NCI-H2227 (cell line): Measurements from ENCODE around the gene CLEC12A.
"Not testable (repeated sequence)": the region's sequence is repeated elsewhere in the genome, so short reads cannot be mapped to it uniquely, and the experiment has no call there.

Experiments
- DNase-seq: peaks from one replicate; lab custom pipeline; 2025; ENCODE audit not compliant: unreplicated experiment; lab: John Stamatoyannopoulos, UW

CLEC12A gene

DNA sequence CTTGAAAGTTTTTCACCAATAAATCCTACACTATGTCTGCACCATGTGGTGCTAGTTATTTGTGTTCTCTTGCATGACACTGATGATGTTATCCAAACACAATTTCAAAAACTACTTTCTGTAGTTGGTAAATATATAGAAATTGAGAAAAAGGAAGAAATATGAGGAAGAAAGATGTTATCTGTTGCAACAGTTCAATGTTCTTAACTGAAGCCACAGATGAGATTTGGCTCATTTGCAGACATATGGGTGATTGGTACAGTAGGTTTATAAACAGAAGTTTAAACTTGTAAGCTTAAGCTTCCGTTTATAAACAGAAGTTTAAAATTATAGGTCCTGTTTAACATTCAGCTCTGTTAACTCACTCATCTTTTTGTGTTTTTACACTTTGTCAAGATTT lies at the start of gene CLEC12A:
TSS of gene CLEC12A (plus strand) at position 229 of the 400 bp plus-strand sequence. CDS start 188 bp downstream, outside the sequence.
- no peak for DNase-seq

- DNase-seq: no peak
These were observed 48.8 kb upstream of the CLEC12A start for GRCh38 chr12:9922429-9922828.

GRCh38 chr12:9925705-9926393 lies 45.4 kb upstream of the CLEC12A start:
- no peak for DNase-seq

GRCh38 chr12:9926876-9927275 lies 44.3 kb upstream of the CLEC12A start:
- no peak for DNase-seq

DNA sequence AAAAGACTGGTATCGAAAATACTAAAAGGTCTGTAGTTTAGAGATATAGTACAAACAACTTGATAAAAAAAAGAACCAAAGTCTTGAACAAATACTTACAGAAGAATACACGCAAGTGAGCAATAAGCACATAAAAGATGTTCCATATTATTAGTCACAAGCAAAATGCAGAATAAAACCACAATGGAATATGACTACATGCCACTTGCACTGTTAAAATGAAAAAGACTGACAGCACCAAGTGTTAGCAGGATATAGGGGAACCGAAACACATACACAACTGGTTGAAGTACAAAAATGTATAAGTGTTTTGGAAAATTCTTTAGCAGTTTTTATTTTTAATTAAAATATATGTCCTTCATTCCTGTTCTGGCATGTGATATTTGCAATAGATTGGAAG lies 42.6 kb upstream of the CLEC12A start:
- DNase-seq: no peak

DNA sequence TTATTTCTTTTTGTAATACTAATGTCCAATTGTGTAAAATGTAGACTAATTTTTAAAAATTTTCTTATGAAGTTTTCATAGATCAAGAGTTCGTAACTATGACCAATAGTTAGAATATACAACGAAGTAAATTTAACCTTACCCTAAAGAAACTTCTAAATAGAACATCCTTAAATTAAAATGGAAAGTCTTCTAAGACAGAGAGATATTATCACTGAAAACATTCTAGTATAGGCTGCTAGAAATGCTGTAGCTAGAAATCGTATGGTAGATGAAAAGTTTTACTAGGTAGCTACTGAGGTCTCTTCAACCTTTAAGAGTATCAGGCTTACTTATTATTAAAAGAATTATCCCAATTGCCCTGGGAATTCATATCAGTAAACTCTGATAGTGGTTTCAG lies 40.0 kb upstream of the CLEC12A start:
- no peak for DNase-seq

DNA sequence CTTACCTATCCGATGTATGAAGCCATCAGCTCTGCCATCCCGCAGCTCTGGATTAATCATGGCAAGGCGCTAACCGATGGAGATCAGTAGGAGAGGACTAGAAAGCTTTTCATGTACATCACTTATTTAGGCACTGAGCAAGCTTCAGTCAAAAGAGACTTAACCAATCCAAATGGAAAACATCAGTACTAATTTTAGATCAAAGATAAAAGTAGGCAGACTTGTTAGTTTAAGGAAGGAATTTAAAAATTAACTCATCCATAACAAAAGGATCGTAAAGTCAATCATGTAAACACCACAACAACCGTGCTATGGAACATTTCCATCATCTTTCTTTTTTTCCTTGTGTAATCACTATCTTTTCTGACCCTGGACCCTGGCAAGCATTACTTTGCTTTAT lies 38.9 kb upstream of the CLEC12A start, which contains the start of gene CLEC2A:
TSS of gene CLEC2A (minus strand) at position 101 of the 400 bp plus-strand sequence. CDS start at position 60, 41 bp downstream.
- no peak for DNase-seq

- DNase-seq: no peak
These were observed 37.3 kb upstream of the CLEC12A start for GRCh38 chr12:9933958-9934357.

DNA sequence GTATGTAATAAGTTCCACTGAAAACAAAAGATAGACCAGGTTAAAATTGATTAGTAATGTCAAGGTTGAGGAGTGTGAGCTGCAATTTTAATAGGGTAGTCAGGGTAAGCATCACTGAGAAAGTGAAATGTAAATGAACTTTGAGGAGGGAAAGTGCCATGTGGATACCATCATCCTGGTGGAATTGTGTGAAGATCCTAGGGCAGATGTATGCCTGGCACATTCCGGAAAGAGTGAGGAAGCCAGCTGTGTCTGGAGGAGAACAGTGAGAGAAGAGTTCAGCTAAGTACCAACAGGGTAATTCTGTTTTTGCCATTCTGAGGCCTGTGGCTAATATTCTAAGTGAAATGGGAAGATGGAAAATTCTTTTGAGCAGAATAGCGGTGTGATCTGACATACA lies 36.2 kb upstream of the CLEC12A start:
- no peak for DNase-seq

- no peak for DNase-seq
These were observed 34.6 kb upstream of the CLEC12A start for GRCh38 chr12:9936591-9936990.

DNA sequence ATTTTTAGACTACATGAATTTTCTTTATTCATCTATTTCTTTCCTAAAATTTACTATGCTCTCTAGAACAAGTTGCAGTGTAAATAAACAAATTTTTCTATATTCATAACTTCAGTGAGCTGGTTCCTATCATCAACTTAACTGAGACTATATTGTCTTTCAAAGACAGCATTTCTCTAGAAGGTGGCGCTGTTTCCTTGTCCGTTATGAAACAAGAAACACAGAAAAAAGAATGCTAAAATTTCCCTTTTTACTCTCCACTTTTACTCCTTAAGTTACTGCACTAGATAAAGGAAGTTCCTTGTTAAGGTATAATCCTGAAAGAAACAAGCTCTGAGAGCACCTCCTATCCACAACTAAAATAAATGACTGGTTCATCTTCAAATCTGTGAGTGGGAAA lies 30.8 kb upstream of the CLEC12A start:
- DNase-seq: no peak

- no peak for DNase-seq
These were observed 29.4 kb upstream of the CLEC12A start for GRCh38 chr12:9941838-9942237.

- no peak for DNase-seq
These were observed 28.0 kb upstream of the CLEC12A start for GRCh38 chr12:9943240-9943639.

- no peak for DNase-seq
These were observed 26.8 kb upstream of the CLEC12A start for GRCh38 chr12:9944391-9944790.

DNA sequence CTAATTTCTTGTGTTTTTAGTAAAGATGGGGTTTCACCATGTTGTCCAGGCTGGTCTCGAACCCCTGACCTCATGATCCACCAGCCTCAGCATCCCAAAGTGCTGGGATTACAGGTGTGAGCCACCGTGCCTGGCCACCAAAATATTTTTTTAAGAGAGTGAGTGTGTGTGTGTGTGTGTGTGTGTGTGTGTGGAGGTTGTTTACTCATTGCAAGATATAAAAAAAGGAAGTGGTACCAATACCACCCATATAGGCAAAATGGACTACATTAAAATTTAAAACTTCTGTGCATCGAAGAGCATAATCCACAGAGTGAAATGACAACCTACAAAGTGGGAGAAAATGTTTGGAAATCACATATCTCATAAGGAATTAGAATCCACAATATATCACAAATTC lies 23.5 kb upstream of the CLEC12A start:
- no peak for DNase-seq

GRCh38 chr12:9948606-9949296 lies 22.5 kb upstream of the CLEC12A start:
- no peak for DNase-seq

- no peak for DNase-seq
These were observed 20.1 kb upstream of the CLEC12A start for GRCh38 chr12:9951026-9951675.

- DNase-seq: not testable (repeated sequence)
These were observed 18.1 kb upstream of the CLEC12A start for GRCh38 chr12:9952954-9953729.

DNA sequence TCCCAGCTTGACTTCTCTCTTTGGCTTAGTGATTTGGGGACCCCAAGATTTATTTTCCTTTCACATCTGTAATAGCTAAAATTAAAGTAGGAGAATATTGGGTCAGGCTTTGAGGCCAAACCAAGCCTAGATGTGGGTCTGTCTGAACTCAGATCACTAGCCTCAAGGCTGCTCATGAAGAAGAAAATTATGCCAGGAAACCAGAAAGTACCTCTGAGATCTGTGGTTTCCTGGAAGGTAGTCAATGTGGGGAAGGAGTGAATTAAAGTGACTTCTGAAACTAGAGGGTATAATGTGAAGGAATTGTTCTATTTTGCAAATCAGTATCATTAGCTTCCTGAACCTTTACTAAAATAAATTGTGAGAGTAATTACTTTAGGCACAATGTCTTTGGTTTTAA lies 13.4 kb upstream of the CLEC12A start:
- DNase-seq: no peak

DNA sequence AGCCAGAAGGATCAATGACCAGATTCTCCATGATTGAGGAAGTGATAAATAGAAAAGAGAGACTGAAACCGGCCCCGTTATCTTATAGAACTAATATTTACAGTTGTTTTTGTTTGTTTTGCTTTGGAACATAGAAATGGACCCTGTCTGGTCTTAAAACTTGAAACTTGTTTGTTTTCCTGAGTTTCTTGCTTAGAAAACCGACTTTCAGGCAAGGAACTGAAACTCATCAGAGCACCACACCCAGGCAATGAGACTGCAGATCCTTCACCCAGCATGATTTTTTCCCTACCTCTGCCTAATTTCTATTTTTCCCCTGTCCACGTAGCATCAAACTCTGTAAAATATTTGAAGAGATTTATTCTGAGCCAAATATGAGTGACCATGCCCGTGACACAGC lies 10.6 kb upstream of the CLEC12A start:
- no peak for DNase-seq

- no peak for DNase-seq
These were observed 10.1 kb upstream of the CLEC12A start for GRCh38 chr12:9961106-9961505.
